Thyroid gland (tissue), 4 donors: ENCODE results near the gene SNAP29.

ENCODE experiments used
- CTCF ChIP-seq, 6 experiments: fragments of 200-600 bp in 3 of 6; fragments of 450-650 bp in 3 of 6; sonication (generic) in 3 of 6; IDR thresholded peaks; one replicate each; pipeline ENCODE4 v1.5.1; 2016 to 2019; ENCODE audit warnings: antibody characterized with exemption in 6 of 6, mild to moderate bottlenecking in 2 of 6, inconsistent platforms in 1 of 6, moderate library complexity in 1 of 6
- POLR2A ChIP-seq, 2 donors: fragments of 450-650 bp; IDR thresholded peaks; one replicate each; pipeline ENCODE4 v1.6.1; 2017; ENCODE audit warnings: antibody characterized with exemption in 2 of 2, mild to moderate bottlenecking in 2 of 2, moderate library complexity in 1 of 2

GRCh38 chr22:20809538-20810185 lies 49.1 kb upstream of the SNAP29 start:
- TF ChIP-seq CTCF (IDR thresholded peaks at IDR 0.05) (no peak), POLR2A (IDR thresholded peaks at IDR 0.05) (no peak)
